NCI-H510A (cell line): ENCODE results near the gene TBC1D1.

Experiments used
- DNase-seq: peaks from one replicate; lab custom pipeline; 2025; lab: John Stamatoyannopoulos, UW

Gene TBC1D1

DNA sequence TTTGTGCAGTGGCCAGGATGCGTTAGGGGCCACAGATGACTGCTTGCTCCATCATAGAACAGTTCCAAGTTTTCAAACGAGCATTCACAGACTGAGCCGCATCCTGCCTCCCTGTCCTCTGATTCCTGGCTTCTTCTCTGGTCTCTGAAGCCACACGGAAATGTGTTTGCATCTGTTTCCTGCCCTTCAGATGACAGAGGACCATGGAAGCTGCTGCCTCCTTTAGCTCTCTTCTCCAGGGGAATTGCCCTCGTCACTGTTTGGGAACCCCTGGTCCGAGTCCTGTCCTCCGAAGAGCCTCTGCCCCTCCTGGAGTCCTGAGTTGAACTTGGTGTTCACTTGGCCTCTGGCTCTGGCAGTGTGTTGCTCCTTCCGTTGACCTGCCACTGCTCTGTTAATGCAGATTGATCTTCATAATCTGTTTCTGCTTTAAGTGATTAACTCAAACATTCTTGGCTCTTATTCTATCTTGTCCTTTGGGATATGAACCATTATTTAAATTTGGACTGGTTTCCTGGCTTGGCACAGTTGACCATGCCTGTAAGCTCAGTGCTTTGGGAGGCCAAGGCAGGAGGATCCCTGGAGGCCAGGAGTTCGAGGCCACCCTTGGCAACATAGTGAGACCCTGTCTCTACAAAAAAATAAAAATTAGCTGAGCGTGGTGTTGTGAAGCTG is 165.3 kb downstream of the TBC1D1 start:
- DNase-seq: no peak

DNA sequence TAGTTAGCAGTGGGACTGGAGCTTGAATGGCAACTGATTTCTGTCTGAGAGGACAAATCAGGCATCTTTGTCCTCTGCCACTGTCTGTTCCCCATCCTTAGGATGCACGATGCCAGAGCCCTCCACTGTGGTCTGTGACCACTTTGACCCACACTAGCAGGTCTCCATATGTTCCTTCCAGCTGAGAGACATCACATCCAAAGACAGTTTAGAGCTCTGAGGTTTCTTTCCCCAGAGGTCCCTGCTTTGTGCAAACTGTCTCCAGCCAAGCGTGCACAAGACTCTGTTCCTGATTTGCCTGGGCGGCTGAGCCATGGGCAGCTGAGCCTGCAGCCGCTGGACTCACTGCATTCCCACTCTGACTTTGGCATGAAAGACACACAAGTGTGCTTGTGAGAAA is 167.3 kb downstream of the TBC1D1 start:
- DNase-seq: no peak

DNA sequence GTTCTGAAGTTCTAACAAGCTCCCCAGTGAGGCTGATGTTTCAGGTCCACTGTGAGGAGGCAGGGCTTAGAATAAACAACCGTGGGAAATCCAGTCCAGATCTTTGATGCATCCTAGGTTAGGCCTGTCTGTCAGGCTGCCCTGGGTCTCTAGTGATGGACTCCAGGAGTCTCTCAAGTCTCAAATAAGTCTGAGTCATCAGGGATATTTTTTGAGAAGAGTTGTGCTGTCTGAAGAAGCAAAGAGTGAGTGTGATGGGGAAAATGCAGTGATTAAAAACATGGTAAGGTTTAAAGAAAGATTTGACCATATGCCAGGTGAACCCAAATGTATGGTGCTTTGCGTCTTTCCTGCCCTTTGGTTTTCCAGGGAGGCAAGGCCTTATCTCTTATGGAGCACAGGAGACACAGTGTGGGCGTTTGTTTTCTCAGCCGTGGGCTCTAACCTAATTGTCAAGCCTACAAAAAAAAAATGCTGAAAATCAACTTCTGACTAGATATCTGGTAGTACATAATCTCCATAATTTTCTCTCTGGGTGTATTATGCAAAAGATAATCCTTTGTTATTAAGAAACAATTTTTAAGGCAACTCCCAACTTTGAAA is 170.0 kb downstream of the TBC1D1 start:
- no peak for DNase-seq

DNA sequence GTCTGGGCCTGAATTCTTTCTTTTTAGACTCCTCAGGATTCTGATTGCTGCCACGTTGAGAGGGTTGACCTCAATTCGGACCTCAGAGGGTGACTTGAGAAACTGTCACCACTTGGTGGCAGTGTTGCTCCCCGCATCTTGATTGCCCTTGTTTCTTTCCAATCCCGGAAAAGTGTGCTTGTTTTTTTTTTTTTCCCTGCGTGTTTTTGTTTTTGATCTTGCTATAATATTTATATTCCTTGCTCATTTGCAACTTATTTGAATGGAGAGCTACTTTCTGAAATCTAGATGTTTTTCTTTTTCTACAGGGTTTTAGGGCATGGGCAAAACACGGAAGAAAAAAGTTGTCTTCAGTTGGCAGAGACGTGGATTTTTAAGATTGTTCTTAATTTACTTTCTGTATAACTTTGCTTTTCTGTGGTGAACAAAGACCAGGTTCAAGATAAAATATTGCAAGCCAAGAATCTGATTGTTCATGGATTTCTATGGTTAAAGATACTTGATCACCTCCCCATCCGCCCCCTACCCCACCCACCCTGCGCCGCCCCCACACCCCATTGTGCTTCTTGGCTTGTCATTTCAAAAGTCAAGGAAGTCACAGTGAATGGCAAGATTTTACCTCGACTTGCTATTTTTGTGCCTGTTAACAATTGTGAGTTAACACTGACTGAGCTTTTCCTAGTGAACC is 171.3 kb downstream of the TBC1D1 start:
- no peak for DNase-seq

DNA sequence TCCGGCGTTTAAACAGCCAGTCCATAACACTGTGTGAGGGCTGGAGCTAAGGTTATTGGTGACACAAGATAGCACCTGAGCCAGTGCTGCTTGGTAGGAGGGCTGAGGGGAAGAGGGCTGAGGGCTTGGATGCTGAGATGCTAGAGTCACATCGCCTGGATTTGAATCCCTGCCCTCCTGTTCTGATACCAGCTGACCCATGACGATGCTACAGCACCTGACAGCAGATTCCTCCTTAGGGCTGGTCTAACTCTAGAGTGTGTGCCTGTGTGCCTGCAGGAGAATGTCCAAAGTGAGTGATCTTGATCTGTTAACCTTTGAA is 171.9 kb downstream of the TBC1D1 start:
- no peak for DNase-seq

DNA sequence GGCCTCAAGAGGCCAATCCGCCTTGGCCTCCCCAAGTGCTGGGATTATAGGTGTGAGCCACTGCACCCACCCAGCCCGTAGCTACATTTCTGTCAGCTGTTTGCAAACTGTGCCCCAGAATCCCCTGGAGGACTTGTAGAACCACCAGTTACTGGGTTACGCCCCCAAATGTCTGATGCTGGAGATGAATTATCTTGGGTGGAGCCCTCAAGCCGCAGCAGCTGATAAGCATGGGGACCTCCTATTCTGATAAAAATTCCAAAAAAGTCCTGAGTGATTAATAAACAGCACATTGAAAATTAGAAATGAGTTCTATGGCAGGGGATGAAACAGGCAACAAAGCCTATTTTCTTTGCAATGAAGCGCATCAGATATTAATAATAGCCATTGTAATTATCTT is 174.3 kb downstream of the TBC1D1 start:
- no peak for DNase-seq

DNA sequence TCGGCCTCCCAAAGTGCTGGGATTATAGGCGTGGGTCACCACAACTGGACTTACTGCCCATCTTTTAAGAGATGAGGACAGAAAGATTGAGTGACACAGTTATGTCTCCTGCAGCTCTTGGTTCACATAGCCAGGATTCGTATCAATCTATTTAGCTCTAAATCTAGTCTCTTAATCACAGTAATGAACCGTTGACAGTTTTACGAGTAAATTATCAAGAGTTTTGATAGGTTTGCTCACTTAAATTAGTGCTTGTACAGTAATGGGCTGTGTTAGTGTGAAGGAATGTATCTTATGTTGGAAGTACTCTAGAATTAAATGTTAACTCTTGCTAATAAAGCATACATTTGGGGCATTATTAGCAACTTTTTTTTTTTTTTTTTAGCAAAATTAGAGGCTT is 175.0 kb downstream of the TBC1D1 start:
- no peak for DNase-seq

DNA sequence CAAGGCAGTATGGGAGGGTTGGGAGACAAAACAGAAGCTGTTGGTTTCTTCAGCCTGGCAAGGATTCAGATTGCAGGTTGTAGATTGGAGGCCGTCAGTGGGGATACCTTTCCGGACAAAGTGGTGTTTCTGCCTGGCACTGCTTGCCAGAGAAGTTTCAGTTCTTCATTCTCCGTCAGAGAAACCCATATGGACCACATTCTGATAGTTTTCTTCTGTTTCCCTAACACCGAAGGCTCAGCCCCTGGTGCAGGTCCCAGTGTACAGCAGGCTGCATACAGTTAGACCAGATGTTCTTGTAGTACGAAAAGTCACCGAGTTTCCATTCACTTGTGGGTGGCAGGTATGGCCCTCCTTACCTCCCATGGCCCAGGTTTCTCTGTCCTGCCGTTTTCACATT is 176.6 kb downstream of the TBC1D1 start:
- DNase-seq: no peak

DNA sequence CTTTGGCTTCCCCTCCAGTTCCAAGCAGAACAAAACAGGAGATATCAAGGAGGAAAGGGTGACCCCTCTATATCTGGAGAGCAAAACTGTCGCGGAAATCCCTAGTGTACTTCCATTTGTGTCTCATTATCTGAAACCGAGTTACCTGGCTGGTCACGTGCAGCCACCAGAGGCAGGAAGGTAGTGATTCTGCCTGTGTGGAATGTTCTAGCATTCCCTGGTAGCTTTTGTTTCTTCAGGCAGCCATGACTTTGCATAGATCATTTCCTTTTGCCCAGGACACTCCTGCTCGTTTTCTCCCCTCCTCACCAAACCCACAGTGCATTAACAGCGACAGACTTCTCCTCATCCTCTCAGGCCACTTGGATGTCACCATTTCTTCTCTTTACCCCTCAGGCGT is 177.2 kb downstream of the TBC1D1 start:
- DNase-seq: no peak

DNA sequence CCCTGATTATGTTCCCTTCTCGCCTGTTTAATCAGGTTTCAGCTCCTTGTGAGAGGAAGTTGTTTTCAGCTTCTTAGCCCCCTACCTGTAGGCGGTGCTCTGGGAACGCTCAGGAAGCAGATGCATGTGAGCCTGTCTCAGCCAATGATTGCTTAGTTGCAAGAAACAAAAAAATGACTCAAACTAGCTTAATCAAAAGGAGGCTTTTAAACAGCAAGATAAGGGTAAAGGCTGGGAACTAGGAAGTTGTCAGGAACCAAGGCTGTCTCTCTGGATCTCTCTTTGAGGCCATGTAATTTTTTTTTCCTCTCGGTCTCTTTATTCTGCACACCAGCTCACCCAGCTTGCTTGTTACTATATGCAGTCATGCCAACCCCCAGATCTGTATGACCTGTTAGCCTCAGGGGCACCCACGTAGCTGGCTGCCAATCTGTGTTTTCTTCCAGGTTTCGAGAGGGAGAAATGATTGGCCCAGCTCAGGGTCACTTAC is 178.4 kb downstream of the TBC1D1 start:
- no peak for DNase-seq

DNA sequence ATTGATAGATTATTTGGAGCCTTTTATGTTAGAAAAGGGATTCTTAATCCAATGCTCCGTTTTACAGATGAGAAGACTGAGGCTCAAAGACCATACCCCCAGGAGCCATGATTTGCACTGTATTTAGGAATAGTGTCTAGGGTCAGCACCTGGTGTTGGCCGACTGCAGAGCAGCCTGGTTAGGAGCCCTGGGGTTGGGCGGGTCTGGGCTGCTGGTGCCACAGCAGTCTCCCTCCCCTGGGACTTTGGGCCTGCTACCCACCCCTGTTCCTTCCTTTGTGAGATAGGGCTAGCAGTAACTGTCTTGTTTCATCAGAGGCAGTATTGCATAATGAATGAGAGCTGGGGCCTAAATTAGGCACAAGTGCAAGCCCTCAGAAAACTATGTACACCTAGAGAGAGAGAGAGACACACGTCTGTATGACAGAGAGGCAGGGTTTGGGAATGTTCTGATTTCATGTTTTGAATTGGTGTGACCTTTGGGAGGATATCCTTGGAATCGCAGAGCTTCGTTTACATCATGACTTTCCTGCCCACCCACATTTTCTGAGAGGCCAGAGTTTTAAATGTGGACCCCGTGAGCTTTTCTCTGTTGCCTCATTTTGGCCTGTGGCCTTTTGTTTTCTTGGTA is 181.0 kb downstream of the TBC1D1 start:
- no peak for DNase-seq

DNA sequence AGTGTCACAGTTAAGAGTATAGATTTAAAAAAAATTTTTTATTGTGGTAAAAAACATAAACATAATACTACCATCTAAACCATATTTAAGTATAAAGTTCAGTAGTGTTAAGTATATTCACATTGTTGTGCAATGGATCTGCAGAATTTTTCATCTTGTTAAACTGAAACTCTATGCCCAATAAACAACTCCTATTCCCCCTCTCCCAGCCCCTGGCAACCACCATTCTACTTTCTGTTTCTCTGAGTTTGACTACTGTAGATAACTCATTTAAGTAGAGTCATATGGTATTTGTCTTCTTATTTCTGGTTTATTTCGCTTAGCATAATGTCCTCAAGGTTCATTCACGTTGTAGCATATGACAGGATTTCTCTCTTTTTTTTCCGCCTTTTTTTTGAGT is 181.7 kb downstream of the TBC1D1 start:
- no peak for DNase-seq

DNA sequence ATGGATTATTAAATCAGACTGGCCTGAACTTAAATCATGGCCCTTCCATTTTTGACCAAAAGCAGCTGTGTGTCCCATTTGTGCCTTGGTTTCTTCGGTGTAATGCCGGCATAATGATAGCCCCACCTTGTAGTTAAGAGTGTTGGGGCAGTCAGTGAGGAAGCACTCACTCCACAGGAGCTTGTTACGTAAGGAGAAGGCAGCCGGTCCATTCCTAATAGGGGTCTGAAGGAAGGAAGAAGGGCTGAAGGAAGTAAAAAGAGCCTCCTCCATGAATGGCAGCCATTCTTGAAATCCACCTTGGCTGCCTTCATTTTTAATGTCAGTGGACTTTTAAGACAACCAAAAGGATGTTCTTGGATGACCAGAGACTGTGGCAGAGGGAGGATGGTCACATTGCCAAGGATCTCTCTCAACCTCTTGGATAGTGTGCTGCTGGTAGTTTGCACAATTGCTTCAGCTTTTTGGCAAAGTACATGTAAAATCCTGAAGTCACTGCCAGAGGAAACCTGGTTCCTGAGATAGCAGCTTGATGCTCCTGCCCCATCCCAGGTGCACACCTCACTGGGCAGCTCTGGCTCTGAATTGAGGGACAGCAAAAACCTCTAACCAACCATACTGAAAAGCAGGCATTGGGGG is 182.8 kb downstream of the TBC1D1 start:
- no peak for DNase-seq

DNA sequence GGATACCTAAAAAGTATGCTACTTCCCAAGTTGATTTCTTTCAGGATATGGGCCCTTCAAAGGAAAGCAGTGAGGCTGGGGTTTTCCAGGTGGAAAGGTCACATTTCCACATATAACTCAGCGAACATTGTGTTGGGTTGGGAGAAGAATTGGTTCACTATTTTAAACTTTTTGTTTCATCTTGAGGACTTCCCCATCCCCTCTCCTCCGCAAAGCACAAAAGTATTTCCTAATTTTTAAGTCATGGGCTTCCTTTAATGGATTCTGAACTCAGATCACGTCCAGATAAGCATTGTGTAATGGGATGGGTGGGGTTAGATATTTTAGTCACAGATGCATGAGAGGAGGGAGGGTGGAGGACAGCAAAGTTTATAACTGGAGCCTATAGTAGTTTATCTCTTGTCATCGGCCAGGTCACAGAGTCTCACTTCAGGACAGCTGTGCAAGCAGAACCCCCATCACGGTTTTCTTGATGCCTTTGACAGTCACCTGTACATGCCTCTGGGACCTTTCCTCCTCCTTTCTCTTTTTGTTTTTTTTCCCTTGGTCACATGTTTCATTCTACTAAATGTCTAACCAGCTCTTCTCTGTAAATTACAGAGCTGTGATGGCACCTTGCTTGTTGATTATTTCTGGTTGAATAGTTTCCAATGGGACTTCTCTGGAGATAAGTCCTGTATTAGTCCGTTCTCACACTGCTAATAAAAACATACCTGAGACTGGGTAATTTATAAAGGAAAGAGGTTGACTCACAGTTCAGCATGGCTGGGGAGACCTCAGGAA is 184.7 kb downstream of the TBC1D1 start:
- DNase-seq: no peak

DNA sequence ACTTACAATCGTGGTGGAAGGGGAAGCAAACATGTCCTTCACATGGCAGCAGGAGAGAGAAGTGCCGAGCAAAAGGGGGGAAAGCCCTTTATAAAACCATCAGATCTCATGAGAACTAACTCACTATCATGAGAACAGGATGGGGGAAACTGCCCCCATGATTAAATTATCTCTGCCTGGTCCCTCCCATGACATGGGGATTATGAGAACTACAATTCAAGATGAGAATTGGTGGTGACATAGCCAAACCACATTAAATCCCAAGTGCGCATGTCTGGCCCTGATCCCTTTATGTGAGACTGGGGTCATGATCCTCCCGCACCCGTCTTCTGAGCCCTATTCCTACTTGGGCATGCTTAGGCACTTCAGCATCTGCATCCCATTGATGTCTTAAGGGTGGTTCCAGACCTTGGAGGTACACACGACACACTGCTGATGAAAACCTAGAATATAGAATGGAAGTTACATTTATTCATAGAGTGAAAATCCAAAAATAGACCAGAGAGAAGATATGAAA is 185.3 kb downstream of the TBC1D1 start:
- DNase-seq: no peak

DNA sequence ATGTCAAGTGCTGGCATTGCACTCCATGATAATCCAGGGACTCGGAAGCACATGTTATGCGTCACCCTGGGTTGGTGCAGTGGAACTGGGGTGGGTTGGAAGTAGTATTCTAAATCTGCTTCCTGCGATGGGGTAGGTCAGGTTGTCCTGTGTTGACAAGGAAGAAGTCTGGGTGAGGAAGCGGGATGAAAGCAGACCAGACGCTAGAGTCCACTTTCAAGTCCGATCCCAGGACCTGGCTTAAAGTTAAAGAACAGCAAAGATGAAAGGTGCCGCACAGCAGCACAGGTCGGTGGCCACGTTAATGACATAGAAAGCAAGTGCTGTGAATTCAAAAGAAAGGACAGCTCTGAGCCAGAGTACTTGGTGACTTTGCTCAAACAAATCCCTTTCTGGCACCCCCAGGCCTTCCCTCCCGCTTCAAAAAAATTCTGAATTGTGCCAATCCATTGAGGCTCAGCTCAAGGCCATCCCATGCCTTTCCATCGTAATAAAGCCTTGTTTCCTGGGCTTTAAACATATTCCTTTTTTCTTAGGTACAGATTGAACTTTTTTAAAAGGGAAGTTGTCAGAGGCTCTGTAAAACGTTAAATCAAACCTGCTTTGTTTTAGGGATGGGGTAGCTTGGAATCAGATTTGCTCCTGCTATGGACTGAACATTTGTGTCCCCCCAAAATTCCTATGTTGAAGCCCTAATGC is 187.1 kb downstream of the TBC1D1 start:
- no peak for DNase-seq

DNA sequence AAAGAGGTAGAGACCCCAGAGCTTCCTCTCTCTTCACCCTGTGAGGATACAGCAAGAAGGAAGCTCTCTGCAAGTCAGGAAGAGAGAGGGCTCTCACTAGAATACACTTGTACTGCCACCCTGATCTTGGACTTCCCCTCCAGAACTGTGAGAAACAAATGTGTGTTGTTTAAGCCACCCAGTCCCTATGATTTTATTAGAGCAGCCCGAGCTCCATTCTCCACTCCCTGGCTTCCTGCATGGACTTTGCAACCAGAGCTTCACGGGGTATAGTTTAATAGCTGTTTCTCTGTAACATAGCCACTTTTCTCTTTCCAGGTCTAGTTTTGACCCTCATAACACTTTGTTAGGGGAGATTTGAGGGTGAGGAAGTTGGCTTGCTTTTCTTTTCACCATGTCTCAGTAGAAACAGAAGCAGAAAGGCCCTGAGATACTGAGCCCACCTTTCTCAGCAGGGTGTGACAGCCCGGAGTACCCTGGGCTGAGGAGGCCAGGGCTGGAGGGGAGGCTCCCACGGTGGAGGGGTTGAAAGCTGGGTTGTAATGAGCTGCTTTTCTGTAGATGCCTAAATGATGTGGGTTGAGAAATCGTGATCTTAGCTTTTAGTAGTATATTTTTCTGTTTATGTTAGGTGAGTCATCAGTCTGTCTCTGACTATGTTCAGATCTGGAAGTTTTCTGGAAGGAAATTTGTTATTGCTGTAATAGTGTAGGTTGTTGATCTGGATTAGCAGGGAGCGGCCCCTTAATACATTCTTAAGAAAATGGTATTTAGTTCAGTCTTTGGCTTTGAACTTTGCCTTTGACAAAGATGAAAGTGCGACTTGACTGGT is 187.9 kb downstream of the TBC1D1 start:
- no peak for DNase-seq

DNA sequence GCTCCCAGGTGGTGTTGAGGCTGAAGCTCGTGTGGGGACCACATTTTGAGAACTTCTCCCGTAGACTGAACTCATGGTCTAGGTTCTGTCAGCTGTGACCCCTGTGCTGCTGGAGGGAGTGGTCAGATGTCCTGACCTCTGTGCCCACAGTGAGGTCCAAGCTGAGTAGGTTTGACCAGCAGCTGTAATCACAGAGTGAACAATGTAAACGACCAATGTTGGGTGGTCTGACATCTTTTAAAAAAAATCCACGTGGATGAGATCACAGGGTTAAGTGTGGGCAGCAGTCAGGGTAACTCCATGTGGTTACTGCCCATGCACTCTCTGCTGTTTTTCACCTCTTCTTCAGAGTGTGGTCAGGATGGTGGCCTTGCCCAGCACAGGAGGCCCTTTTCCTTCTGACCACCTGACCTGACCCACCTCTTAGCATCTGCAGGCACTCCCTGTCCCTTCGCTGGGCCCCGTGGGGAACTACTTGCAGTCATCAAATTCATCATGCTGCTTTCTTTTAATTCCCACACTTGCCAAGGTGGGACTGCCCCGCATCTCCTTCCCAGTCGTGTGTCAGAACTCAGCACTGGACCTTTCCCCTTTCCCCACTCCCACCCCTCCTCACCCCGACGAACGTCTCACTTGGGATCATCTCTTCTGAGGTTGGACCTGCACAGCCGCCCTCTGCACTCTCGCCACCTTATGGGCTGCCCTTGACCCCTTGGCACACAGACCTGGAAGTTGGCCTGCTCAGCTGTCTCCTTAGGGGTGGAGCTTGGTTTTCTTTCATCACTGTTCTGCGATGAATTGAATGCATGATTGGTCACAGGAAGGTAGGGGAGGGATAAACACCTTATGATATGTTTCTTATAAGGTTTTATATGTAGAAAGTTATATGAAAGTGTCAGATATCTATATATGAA is 189.4 kb downstream of the TBC1D1 start:
- DNase-seq: no peak

DNA sequence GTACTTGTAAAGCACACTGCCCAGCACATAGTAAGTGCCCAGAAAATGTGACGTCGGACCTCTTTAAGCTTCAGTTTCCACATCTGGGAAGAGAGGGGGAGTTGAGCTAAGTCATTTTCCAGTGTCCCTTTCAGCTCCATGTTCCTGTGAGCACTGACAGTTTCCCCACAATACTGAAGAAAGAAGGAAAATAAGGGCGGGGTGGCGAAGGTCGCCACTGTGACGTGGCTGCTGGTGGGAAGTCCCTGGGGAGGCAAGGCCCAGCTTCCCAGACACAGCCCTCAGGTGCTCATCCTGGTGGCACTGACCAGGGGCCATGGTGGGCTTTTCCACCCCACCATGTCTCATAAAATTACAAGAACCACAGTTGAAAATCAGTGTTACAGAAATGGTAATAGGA is 191.1 kb downstream of the TBC1D1 start:
- DNase-seq: no peak
